Occipital lobe (tissue), 2 donors: Measurements from ENCODE around the gene ANKS6. TPM values are rescaled to one million over a fixed set of nuclear protein-coding genes. Genes with fewer than 3 reads are reported as not detected.

Experiments
- DNase-seq: peaks from one replicate; lab custom pipeline; 2025; lab: John Stamatoyannopoulos, UW
- total RNA-seq: library from RNA; depleted of rRNA; stranded (reverse); fragments of >200 nt; gene quantifications from one replicate; pipeline ENCODE4 v1.2.3, GENCODE V29; 2014

Gene ANKS6
- 3.9 TPM for total RNA-seq

- peak; percentile 70 for DNase-seq
These were observed at the start of gene ANKS6 for GRCh38 chr9:98796364-98797101. Gene ANKS6 (minus strand): TSS chr9:98796555. CDS start chr9:98796491, 64 bp downstream.

- DNase-seq: no peak
These were observed 49.7 kb upstream of the ANKS6 start for GRCh38 chr9:98846081-98846480.

GRCh38 chr9:98842510-98842909 lies 46.2 kb upstream of the ANKS6 start:
- no peak for DNase-seq

- DNase-seq: no peak
These were observed 43.4 kb upstream of the ANKS6 start for GRCh38 chr9:98839724-98840123.

GRCh38 chr9:98838868-98839565 lies 42.7 kb upstream of the ANKS6 start:
- no peak for DNase-seq

- no peak for DNase-seq
These were observed 42.0 kb upstream of the ANKS6 start for GRCh38 chr9:98838155-98838867.

GRCh38 chr9:98837516-98837915 lies 41.2 kb upstream of the ANKS6 start:
- DNase-seq: no peak

- no peak for DNase-seq
These were observed 39.9 kb upstream of the ANKS6 start for GRCh38 chr9:98836206-98836605.

- no peak for DNase-seq
These were observed 38.0 kb upstream of the ANKS6 start for GRCh38 chr9:98834386-98834785.

- DNase-seq: no peak
These were observed 37.0 kb upstream of the ANKS6 start for GRCh38 chr9:98833090-98833956.

GRCh38 chr9:98832768-98833089 lies 36.4 kb upstream of the ANKS6 start:
- DNase-seq: no peak

GRCh38 chr9:98831696-98832095 lies 35.3 kb upstream of the ANKS6 start:
- DNase-seq: no peak

- DNase-seq: no peak
These were observed 34.2 kb upstream of the ANKS6 start for GRCh38 chr9:98830554-98830953.

GRCh38 chr9:98829766-98830165 lies 33.4 kb upstream of the ANKS6 start:
- DNase-seq: no peak

GRCh38 chr9:98826716-98827115 lies 30.4 kb upstream of the ANKS6 start:
- DNase-seq: no peak

- no peak for DNase-seq
These were observed 29.1 kb upstream of the ANKS6 start for GRCh38 chr9:98825414-98825813.

GRCh38 chr9:98823666-98824334 lies 27.4 kb upstream of the ANKS6 start:
- no peak for DNase-seq

- no peak for DNase-seq
These were observed 26.3 kb upstream of the ANKS6 start for GRCh38 chr9:98822661-98823060.

GRCh38 chr9:98821831-98822230 lies 25.5 kb upstream of the ANKS6 start:
- DNase-seq: no peak

GRCh38 chr9:98819231-98819630 lies 22.9 kb upstream of the ANKS6 start:
- no peak for DNase-seq

GRCh38 chr9:98818764-98819163 lies 22.4 kb upstream of the ANKS6 start:
- DNase-seq: no peak
